K562 (cell line): Measurements from ENCODE around the gene SLC18B1. TPM values are rescaled to one million over a fixed set of nuclear protein-coding genes. Genes with fewer than 3 reads are reported as not detected.

Experiments
- ATAC-seq: fragments of 200-7000 bp; cut with Tn5 transposase; 3 replicates; pipeline ENCODE4 v1.9.1; 2020; ENCODE audit warnings: moderate library complexity
- BruUV-seq: library from RNA; stranded (reverse); fragments of 400-500 nt; replicated peaks from 2 replicates; lab custom pipeline; 2021; lab: Mats Ljungman, UMichigan
- CTCF ChIA-PET: fragments of 300-600 bp; formaldehyde crosslinking; extraction: SDS; loops from one replicate; lab custom pipeline; 2021; ENCODE audit warnings: low intra/inter-chr PET ratio; lab: Yijun Ruan, JAX
- POLR2A ChIA-PET: fragments of 300-600, 350-650 bp; sonication (Branson Sonifier 250); formaldehyde crosslinking; extraction: SDS; loops from one replicate; lab custom pipeline; 2021; ENCODE audit warnings: antibody characterized with exemption, inconsistent platforms; lab: Yijun Ruan, JAX
- DNase-seq, 4 experiments: peaks; one replicate each; pipeline versions ENCODE4 v3.0.0 to v3.0.0-alpha.2; 2011 to 2018; ENCODE audit warnings: low spot score in 3 of 4, mixed read lengths in 3 of 4; ENCODE audit errors: extremely low read depth in 1 of 4
- FAIRE-seq: peaks from 2 replicates; lab custom pipeline; 2011; peaks lifted over from hg19 to GRCh38; lab: Jason Lieb, UNC
- H2AFZ ChIP-seq: 2 replicates; pipeline ENCODE4 v1.6.0; 2011; ENCODE audit warnings: low read depth, low read length, control low read depth, inconsistent platforms
- H3K27ac ChIP-seq: fragments of 200-600 bp; 3 replicates; pipeline ENCODE4 v1.8.0; 2011; ENCODE audit warnings: low read depth, mild to moderate bottlenecking, control low read depth, inconsistent platforms, low read length, moderate library complexity, mixed read lengths; ENCODE audit errors: extremely low read depth
- H3K27me3 ChIP-seq, 2 experiments: fragments of 300-600 bp in 1 of 2; 2 replicates in 1 of 2; 3 replicates in 1 of 2; pipeline versions ENCODE4 v1.6.0 to v1.8.0; 2011; ENCODE audit warnings: inconsistent platforms in 2 of 2, low read length in 2 of 2, mild to moderate bottlenecking in 1 of 2, mixed read lengths in 1 of 2, moderate library complexity in 1 of 2; ENCODE audit not compliant: control insufficient read depth in 2 of 2, insufficient read depth in 2 of 2
- H3K36me3 ChIP-seq: fragments of 300-600 bp; 3 replicates; pipeline ENCODE4 v1.8.0; 2011; ENCODE audit warnings: mild to moderate bottlenecking, low read length, inconsistent platforms; ENCODE audit not compliant: control insufficient read depth, insufficient read depth
- H3K4me1 ChIP-seq, 2 experiments: fragments of 200-600 bp in 1 of 2; replicated peaks in 1 of 2; 2 replicates in 1 of 2; 3 replicates in 1 of 2; pipeline versions ENCODE4 v1.5.1 to v1.8.0; 2011; ENCODE audit warnings: inconsistent platforms in 2 of 2, low read length in 2 of 2, mild to moderate bottlenecking in 1 of 2, mixed read lengths in 1 of 2, moderate library complexity in 1 of 2; ENCODE audit not compliant: control insufficient read depth in 2 of 2, insufficient read depth in 2 of 2
- H3K4me2 ChIP-seq: 2 replicates; pipeline ENCODE4 v1.6.1; 2011; ENCODE audit warnings: low read length, control low read depth, inconsistent platforms, mixed read lengths; ENCODE audit not compliant: insufficient read depth
- H3K4me3 ChIP-seq: fragments of 200-600 bp; sonication (generic), shearing (Covaris generic); 2 replicates; pipeline ENCODE4 v1.5.1; 2016; ENCODE audit warnings: control low read depth, inconsistent platforms
- H3K79me2 ChIP-seq: fragments of 200-600 bp; 3 replicates; pipeline ENCODE4 v1.8.0; 2011; ENCODE audit warnings: low read length, inconsistent platforms; ENCODE audit not compliant: control insufficient read depth, insufficient read depth
- H3K9ac ChIP-seq, 2 experiments: 2 replicates each; pipeline versions ENCODE4 v1.6.0 to v1.6.1; 2011; ENCODE audit warnings: low read depth in 2 of 2, low read length in 2 of 2, control low read depth in 1 of 2, inconsistent platforms in 1 of 2, mild to moderate bottlenecking in 1 of 2, mixed read lengths in 1 of 2; ENCODE audit not compliant: insufficient read depth in 1 of 2
- H3K9me1 ChIP-seq: one replicate; pipeline ENCODE4 v1.6.0; 2011; ENCODE audit warnings: inconsistent platforms, mild to moderate bottlenecking, low read length, moderate library complexity; ENCODE audit not compliant: control insufficient read depth, insufficient read depth
- H3K9me3 ChIP-seq: replicated peaks from 2 replicates; pipeline ENCODE4 v1.5.1; 2011; ENCODE audit warnings: low read depth, low read length, inconsistent platforms; ENCODE audit not compliant: control insufficient read depth, insufficient read depth
- H4K20me1 ChIP-seq: replicated peaks from 2 replicates; pipeline ENCODE4 v1.6.1; 2011; ENCODE audit warnings: low read length, inconsistent platforms, mixed read lengths; ENCODE audit not compliant: control insufficient read depth, insufficient read depth
- ADNP ChIP-seq: fragments of 200-800 bp; sonication (Bioruptor generic); IDR thresholded peaks from 2 replicates; pipeline ENCODE4 v1.6.1; 2016; ENCODE audit warnings: missing genetic modification characterization, missing compliant biosample characterization
- BDP1 ChIP-seq: IDR thresholded peaks from 3 replicates; pipeline ENCODE4 v1.6.1; 2011; ENCODE audit not compliant: insufficient read length, insufficient read depth
- CBFB ChIP-seq: sonication (generic); formaldehyde crosslinking; IDR thresholded peaks from 2 replicates; pipeline ENCODE4 v1.4.0; 2020; ENCODE audit warnings: mild to moderate bottlenecking, missing genetic modification reagents
- CGGBP1 ChIP-seq: fragments of 250-450 bp; sonication (Bioruptor Pico); IDR thresholded peaks from 2 replicates; pipeline ENCODE4 v1.9.0; 2021; ENCODE audit warnings: mild to moderate bottlenecking
- DLX4 ChIP-seq: fragments of 250-450 bp; sonication (Bioruptor Pico); IDR thresholded peaks from 2 replicates; pipeline ENCODE4 v1.6.1; 2021; ENCODE audit warnings: mild to moderate bottlenecking
- L3MBTL2 ChIP-seq: fragments of 450-650 bp; IDR thresholded peaks from 2 replicates; pipeline ENCODE4 v1.6.1; 2016; ENCODE audit warnings: mild to moderate bottlenecking, moderate library complexity
- NR3C1 ChIP-seq: sonication (generic); formaldehyde crosslinking; IDR thresholded peaks from 2 replicates; pipeline ENCODE4 v1.8.1; 2022; ENCODE audit warnings: missing genetic modification reagents
- PATZ1 ChIP-seq: fragments of 250-450 bp; sonication (Bioruptor Pico); IDR thresholded peaks from 2 replicates; pipeline ENCODE4 v1.5.0; 2020; ENCODE audit warnings: mild to moderate bottlenecking, borderline replicate concordance
- RCOR1 ChIP-seq, 2 experiments: IDR thresholded peaks; 2 replicates each; pipeline ENCODE4 v1.6.1; 2012; ENCODE audit warnings: low read depth in 2 of 2, low read length in 2 of 2, borderline replicate concordance in 1 of 2, improper control_type of control experiment in 1 of 2
- ZNF311 ChIP-seq: fragments of 250-450 bp; sonication (Bioruptor Pico); IDR thresholded peaks from 2 replicates; pipeline ENCODE4 v1.4.0; 2020; ENCODE audit warnings: mild to moderate bottlenecking, moderate library complexity
- ZNF407 ChIP-seq: fragments of 450-650 bp; IDR thresholded peaks from 2 replicates; pipeline ENCODE4 v1.6.1; 2016; ENCODE audit warnings: low read depth
- WGBS: fragments of 100-300 bp; shearing (Covaris generic); methylation state at CpG from one replicate; pipeline ENCODE4 v1.1.6; 2016; ENCODE audit warnings: low coverage, mixed read lengths; ENCODE audit not compliant: insufficient coverage; ENCODE audit errors: missing lambda C conversion rate; 5-methylcytosine and 5-hydroxymethylcytosine counted together
- in situ Hi-C: fragments of 300-500 bp; cut with MboI; formaldehyde crosslinking; loops from 4 replicates; pipeline ENCODE4 v1.15.0; 2018; ENCODE audit warnings: inconsistent platforms, mixed read lengths
- intact Hi-C: fragments of 100-400 bp; cut with micrococcal nuclease; formaldehyde crosslinking; loops from 2 replicates; pipeline ENCODE4 v1.14.2; 2022
- polyA plus RNA-seq, 8 experiments: library from polyadenylated mRNA; depleted of rRNA in 4 of 8; stranded (reverse) in 5 of 8; unstranded in 3 of 8; fragments of >200 nt; fragmentation: Nextera tagmentation in 2 of 8; fragmentation: Illumina TruSeq in 1 of 8; extraction: Ambion mirVana in 2 of 8; extraction: Trizol in 1 of 8; gene quantifications; 2 replicates each; pipeline versions ENCODE4 v1.2.1 to v1.2.3, GENCODE V29; 2011 to 2014; ENCODE audit warnings: inconsistent platforms in 1 of 8, missing spikeins in 1 of 8
- total RNA-seq, 7 experiments: library from RNA; depleted of rRNA in 6 of 7; stranded (reverse); fragments of >200 nt in 6 of 7; fragmentation: Illumina TruSeq in 2 of 7; extraction: Trizol in 2 of 7; gene quantifications; 2 replicates each; pipeline versions ENCODE4 v1.2.1 to v1.2.3, GENCODE V29; 2011 to 2021; ENCODE audit warnings: low replicate concordance in 1 of 7

The SLC18B1 gene
- total and polyA plus RNA-seq, 9 of the 15 experiments (the other 6 are each of a cell fraction or from before 2014, with no cell fraction given), result 10.4 to 49.1 (median 32.0) TPM

- no peaks in the 10 kb centered on the region for H3K36me3 ChIP-seq
- H3K4me2 ChIP-seq, result no peak overlapping the region
- FAIRE-seq, result no peak
- no peak overlapping the region for H3K4me3 ChIP-seq
- no TSS peak for BruUV-seq
- H3K27ac ChIP-seq, result no peak overlapping the region
- intact Hi-C loops, result no loop called here
- no peaks in the 10 kb centered on the region for H3K79me2 ChIP-seq
- H3K9me1 ChIP-seq, result no peaks in the 10 kb centered on the region
- no peak for ATAC-seq
- H3K4me1 ChIP-seq, result no peaks in the 10 kb centered on the region
- no peaks in the 10 kb centered on the region for H3K27me3 ChIP-seq
- H3K9me3 ChIP-seq, result no peaks in the 10 kb centered on the region
- CTCF ChIA-PET, result no interaction called here
- DNase-seq, result no peak
- H2AFZ ChIP-seq, result no peak overlapping the region
- in situ Hi-C loops, result no loop called here
- H3K9ac ChIP-seq, result no peak overlapping the region
- no peaks in the 10 kb centered on the region for H4K20me1 ChIP-seq
- POLR2A ChIA-PET, result no interaction called here
- WGBS, result 0% methylated on average over 1 of the region's 1 CpG
- TF ChIP-seq PATZ1 (no peak), ADNP (tag) (no peak), ZNF311 (CRISPR knock-in tag) (no peak), ZNF407 (no peak), L3MBTL2 (no peak), DLX4 (CRISPR knock-in tag) (no peak), BDP1 (no peak), RCOR1 (IDR thresholded peaks at IDR 0.05; ENCODE audit: borderline replicate concordance in 1 of 2, low read depth in 2 of 2, low read length in 2 of 2) (no peak), NR3C1 (CRISPR knock-in tag) (no peak), CBFB (CRISPR knock-in tag) (no peak), CGGBP1 (CRISPR knock-in tag) (no peak)
Measured at GRCh38 chr6:132736239-132736638, 62.2 kb downstream of the SLC18B1 start.
